GM21360 (cell line): ENCODE data around the gene SHISA9.

Experiments used
- ATAC-seq: cut with Tn5 transposase; IDR thresholded peaks from one replicate; pipeline ENCODE4 v1.9.1; 2021; ENCODE audit warnings: mild to moderate bottlenecking, moderate library complexity; ENCODE audit not compliant: unreplicated experiment

SHISA9 gene

GRCh38 chr16:13012601-13013000 is 111.2 kb downstream of the SHISA9 start:
- no peak for ATAC-seq

GRCh38 chr16:13013043-13013442 is 111.6 kb downstream of the SHISA9 start:
- no peak for ATAC-seq

- no peak for ATAC-seq
These were observed 113.1 kb downstream of the SHISA9 start for GRCh38 chr16:13014476-13014875.

- no peak for ATAC-seq
These were observed 116.6 kb downstream of the SHISA9 start for GRCh38 chr16:13018026-13018425.

- ATAC-seq: no peak
These were observed 120.6 kb downstream of the SHISA9 start for GRCh38 chr16:13021996-13022395.

- ATAC-seq: no peak
These were observed 128.4 kb downstream of the SHISA9 start for GRCh38 chr16:13029786-13030185.

DNA sequence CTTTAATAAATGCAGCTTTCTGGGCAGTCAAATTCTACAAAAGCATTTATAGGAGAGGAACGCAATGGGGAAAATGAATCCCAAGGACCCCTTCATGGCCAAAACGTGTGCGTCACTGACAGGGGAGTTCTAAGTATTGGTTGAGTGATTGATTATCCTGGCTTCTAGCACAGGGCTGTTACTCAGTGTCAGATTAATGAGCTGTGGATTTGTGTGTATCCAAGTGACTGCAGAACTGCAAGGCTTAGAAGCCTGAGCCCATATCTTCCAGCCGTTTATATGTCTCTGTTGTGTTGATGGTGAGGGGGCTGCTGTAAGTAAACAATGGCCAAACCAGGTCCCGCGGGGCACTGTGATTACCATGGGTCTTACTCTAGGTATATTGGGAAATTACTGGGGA is 129.4 kb downstream of the SHISA9 start:
- ATAC-seq: no peak

GRCh38 chr16:13032911-13033310 is 131.5 kb downstream of the SHISA9 start:
- no peak for ATAC-seq

GRCh38 chr16:13036600-13036999 is 135.2 kb downstream of the SHISA9 start:
- ATAC-seq: no peak

DNA sequence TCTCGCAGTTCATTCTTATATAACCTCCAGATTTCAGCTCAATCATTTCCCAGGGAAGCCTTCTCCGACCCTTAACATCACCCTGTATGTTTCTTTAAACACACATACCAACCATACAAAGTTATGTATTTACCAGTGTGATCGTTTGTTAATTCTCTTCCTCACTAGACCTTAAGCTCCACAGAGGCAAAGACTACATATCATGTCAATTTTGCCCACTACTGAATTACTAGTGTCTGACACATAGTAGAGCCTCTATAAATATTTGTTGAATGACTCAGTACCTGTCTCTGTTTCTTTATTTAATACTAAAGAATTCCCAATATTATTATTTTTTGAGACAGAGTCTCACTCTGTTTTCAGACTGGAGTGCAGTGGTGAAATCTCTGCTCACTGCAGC is 137.2 kb downstream of the SHISA9 start:
- no peak for ATAC-seq

GRCh38 chr16:13039526-13039925 is 138.1 kb downstream of the SHISA9 start:
- no peak for ATAC-seq

DNA sequence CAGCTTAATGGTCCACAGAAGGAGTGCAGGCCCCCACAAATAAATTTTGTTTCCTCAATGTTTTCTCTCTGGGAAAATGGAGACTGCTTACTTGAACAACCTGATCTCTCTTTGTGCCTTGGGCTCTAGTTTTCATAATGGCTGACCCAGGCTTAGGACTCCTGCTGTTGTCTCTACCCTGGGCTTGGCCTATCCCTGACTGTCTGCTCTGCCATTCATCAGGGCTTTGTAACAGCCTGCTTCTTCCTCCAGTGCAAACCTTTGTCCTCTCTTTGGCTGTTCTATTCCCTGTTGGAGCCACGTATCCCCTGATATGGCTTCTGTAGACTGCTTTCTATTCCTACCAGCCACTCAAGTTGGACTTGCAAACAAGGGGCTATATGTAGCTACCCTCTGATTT is 139.8 kb downstream of the SHISA9 start:
- no peak for ATAC-seq

DNA sequence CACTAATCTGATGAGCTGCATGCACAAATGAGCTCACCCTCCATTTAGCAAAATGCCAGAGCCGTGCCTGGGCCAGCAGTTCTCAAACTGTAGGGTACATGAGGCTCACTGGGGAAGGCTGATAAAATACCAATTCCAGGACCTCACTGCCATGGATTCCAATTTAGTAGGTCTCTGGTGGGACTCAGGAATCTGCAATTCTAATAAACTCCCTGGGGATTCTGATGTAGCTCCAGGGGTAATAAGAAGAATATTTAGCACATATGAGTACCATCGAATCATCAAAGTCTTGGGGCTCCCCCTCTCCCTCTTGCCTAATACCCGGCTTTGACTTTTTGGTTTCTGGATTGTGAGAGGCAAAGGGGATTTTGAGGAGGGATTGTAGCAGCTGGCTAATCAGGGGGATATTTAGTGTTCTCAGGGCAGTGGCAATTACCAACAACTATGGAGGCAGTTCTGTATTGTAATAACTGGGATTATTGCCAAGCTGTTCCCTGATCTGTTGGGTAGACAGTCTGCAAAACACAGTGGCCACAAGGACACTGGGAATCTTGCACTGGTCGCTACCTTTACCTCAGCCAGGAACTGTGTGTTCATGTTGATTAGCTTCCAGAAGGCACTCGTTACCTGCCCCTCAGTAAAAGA is 140.4 kb downstream of the SHISA9 start:
- ATAC-seq: no peak

DNA sequence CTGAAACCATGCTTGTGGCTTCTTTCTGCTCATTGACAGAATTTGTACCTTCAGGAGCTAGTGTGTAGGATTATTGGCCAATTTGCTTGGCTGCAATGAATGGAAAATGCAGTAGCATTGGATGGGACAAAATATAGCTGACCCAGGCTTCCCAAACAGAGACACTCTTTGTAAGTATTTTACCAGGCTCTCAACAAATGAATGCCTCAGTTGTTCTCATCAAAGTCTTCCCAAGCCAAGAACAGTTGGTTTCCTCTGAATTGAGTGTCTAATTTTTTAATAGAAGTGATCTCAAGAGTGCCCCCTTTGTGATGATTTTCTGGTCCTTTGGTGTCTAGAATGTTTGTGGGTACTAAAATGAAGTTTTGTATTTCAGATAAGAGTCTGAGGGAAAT is 140.9 kb downstream of the SHISA9 start:
- no peak for ATAC-seq

DNA sequence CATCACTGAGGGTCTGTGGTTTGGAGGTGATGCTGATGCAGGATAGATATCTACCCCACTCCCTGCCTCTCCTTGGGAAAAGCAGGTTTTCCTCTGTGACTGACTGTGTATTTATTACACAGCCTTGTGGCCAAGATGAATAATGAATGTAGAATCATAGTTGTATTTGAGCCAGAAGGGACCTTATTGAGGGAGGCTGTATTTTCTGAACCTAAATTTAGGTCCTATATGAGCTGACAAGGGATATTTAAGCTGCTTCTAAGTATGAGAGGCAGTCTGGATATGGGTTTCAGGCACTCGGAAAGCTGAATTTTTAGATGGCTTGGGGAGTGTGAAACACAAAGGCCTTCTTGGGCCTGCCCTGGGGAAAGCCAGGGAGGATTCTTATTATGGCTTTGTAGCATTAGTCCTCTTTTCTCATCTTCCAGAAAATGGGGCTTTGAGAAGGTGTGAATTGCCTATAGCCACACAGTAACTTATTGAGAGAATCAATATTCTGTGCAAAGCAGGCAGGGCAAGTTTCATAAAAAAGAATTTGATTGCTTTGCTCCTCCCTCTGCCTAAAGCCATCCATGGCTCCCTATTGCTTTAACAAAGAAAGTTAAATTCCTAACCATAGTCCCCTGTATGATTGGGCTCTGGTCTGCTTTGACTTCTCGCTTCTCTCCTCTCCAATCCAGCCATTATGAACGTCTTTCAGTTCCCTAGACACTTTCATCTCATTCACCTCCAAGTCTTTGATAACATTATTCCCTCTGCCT is 144.8 kb downstream of the SHISA9 start:
- no peak for ATAC-seq

GRCh38 chr16:13047276-13047675 is 145.9 kb downstream of the SHISA9 start:
- ATAC-seq: no peak

DNA sequence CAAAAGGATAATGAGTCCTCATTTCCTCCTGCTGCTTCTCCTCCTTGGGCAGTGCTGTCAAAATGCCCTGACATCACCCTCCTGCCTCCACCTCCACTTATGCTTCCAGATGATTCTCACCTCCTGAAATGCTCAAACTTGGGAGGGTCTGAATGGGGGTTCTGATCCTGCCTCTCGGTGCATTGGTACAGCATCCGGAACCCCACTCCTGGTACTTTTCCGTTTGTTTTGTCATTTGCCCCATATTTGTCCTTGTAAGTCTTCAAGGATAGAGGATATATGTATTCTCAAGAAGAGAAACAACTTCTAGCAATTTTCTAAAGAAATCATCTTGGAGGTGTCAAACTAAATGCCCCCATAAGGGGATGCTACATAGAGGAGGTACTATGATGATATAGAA is 148.3 kb downstream of the SHISA9 start:
- no peak for ATAC-seq

DNA sequence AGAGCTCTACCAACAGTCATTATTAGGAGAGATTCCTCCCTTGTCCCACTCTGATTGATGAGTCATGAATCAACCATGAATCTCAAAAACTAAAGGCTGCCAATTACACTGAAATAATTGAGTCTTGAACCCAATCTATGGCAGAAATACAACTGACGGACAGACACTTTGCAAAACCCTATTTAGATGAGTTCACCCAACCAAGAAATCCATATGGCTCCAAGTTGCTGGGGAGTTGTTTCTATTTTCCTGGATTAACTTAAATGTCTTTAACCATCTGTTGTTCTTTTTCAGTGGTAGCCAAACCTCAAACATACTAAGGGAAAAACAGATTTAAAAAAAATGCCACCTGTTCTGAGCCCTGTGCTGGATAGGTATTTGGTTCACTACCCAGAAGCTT is 151.0 kb downstream of the SHISA9 start:
- no peak for ATAC-seq

- ATAC-seq: no peak
These were observed 154.1 kb downstream of the SHISA9 start for GRCh38 chr16:13055480-13055879.

DNA sequence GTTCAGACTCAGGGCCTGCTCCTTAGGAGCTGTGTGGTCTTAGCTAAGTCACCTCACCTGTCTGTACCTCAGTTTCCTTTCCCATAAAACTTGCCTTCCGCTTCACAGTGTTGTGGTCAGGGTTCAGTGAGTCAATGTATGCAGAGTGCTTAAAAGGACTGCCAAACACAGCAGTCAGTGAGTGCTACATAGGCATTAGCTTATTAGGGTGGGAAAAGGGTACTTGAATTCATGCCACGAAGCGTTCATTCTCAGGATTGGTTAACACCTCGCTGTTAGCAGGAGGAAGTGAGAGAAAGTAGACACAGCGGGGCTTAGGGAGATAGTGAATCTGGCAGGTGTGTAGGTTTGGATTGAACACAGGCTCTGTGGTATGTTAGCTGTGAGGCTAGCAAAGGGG is 155.2 kb downstream of the SHISA9 start:
- no peak for ATAC-seq

DNA sequence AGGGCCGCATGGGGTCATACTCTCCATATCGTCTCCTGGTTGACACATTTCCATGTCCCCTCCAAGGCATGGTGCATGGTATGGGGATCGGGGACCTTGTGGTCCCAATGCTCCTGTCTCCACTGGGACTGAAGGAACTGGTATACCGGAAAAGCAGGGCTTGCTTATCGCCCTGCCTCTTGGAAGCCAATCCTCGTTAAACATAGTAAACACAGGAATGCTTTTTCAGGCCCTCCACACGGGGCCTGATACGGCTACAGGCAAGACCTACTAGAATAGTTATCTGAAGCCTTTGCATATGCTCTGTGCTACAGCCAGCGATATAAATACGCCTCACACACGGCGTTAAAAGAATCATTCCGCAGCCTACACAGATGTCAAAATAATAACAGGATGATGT is 159.5 kb downstream of the SHISA9 start:
- no peak for ATAC-seq

DNA sequence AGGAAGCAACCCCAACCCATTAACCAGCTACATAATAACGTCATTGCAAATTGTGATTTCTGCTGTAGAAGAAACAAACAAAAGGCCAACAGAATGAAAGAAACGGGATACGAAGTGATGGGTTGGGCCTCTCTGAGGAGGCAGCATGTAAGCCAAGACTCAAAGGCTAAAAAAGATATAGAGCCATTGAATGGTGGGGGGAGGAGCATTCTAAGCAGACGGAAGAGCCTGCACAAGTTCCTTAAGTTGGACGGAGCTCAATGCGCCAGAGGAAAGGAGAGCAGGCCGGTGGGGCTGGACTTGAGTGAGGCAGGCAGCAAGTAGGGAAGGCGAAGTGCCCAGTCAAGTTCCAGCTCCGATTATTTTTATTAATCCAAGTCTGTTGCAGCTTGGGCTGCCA is 160.3 kb downstream of the SHISA9 start:
- no peak for ATAC-seq

- no peak for ATAC-seq
These were observed 160.8 kb downstream of the SHISA9 start for GRCh38 chr16:13062219-13062618.
